ENCODE measurements around the gene NFIX. TPM values are rescaled to one million over a fixed set of nuclear protein-coding genes. Genes with fewer than 3 reads are reported as not detected.

The NFIX gene
- total and polyA plus RNA-seq, 9 of the 15 experiments (the other 6 are each of a cell fraction or from before 2014, with no cell fraction given), result 0.28 to 26.8 (median 5.4) TPM

DNA sequence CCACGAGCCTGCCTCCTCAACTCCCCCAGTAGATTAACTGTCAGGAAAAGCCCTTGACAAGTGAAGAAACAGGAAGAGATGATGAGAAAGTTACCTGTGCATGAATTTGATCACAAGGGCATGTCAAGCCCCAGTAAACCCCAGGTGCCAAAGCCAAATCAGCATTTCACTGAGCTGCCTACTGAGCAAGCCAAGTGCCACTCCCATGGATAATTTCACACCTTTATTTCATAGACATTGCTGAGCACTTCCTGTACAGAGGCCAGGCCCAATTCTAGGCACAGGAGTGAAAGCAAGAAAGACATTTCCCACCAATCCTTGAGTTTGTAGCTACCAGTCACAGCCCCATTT lies 40.7 kb upstream of the NFIX start:
- TF ChIP-seq, protein P1, sequence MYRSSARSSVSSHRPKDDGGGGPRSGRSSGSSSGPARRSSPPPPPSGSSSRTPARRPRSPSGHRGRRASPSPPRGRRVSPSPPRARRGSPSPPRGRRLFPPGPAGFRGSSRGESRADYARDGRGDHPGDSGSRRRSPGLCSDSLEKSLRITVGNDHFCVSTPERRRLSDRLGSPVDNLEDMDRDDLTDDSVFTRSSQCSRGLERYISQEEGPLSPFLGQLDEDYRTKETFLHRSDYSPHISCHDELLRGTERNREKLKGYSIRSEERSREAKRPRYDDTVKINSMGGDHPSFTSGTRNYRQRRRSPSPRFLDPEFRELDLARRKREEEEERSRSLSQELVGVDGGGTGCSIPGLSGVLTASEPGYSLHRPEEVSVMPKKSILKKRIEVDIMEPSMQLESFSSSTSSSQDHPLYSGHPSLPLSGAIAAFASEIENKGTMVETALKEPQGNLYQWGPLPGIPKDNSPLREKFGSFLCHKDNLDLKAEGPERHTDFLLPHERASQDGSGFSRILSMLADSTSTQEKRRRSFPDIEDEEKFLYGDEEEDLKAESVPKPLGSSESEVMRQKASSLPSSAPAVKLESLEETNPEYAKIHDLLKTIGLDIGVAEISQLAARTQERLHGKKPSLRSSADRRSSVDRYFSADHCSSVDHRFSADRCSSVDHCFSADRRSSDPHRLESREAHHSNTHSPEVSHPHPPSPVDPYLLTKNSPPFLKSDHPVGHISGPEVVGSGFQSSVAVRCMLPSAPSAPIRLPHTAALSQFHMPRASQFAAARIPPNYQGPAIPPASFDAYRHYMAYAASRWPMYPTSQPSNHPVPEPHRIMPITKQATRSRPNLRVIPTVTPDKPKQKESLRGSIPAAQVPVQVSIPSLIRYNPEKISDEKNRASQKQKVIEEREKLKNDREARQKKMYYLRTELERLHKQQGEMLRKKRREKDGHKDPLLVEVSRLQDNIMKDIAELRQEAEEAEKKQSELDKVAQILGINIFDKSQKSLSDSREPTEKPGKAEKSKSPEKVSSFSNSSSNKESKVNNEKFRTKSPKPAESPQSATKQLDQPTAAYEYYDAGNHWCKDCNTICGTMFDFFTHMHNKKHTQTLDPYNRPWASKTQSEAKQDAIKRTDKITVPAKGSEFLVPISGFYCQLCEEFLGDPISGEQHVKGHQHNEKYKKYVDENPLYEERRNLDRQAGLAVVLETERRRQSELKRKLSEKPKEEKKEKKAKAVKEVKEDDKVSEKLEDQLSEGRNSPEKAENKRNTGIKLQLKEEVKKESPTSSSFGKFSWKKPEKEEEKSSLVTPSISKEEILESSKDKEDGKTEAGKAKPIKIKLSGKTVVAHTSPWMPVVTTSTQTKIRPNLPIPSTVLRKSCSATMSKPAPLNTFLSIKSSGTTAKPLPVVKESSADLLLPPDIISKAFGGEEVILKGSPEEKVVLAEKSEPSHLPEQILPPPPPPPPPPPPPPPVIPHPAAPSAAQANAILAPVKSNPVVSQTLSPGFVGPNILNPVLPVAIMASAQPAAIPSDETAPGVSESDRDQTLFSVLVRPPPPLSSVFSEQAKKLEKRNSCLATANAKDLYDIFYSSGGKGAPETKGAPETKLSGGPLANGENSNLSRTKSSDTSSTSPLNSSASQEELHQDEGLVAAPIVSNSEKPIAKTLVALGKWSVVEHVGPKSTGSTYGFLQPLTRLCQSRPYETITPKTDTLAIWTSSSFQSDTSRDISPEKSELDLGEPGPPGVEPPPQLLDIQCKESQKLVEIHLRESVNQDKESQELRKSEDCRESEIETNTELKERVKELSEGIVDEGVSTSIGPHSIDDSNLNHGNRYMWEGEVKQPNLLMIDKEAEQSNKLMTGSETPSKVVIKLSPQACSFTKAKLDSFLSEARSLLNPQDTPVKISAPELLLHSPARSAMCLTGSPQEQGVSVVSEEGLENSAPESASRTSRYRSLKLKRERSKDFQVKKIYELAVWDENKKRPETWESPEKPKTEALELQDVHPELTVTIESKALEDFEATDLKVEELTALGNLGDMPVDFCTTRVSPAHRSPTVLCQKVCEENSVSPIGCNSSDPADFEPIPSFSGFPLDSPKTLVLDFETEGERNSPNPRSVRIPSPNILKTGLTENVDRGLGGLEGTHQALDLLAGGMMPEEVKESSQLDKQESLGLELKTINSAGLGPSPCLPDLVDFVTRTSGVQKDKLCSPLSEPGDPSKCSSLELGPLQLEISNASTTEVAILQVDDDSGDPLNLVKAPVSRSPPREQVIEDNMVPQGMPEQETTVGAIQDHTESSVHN (IDR thresholded peaks at IDR 0.05; ENCODE audit: borderline replicate concordance in 1 of 2, low read depth in 1 of 2), result no peak
- no peak for TF ChIP-seq PTRF (tag; IDR thresholded peaks at IDR 0.05)
- H3K27me3 ChIP-seq (ENCODE audit: control insufficient read depth in 2 of 2, insufficient read depth in 2 of 2, low read length in 2 of 2), result no peaks in the 10 kb centered on the region
- peak overlapping the region in 1 of 2 experiments; percentile 56; a peak in 2 of 4 replicates for H3K9ac ChIP-seq (ENCODE audit: insufficient read depth in 1 of 2, low read depth in 2 of 2, low read length in 2 of 2)
- no peaks in the 10 kb centered on the region for H3K9me3 ChIP-seq (replicated peaks; ENCODE audit: control insufficient read depth, insufficient read depth, low read depth, low read length)
- H3K4me3 ChIP-seq, result no peak overlapping the region
- no peaks in the 10 kb centered on the region; the same call in 1 of the 2 replicates for H4K20me1 ChIP-seq (replicated peaks; ENCODE audit: control insufficient read depth, insufficient read depth, low read length)
- no peak for DNase-seq (ENCODE audit: extremely low read depth in 1 of 4, low spot score in 3 of 4)
- intact Hi-C loops (cut with micrococcal nuclease) (no loop called here), in situ Hi-C loops (cut with MboI) (no loop called here)
- H3K79me2 ChIP-seq (ENCODE audit: control insufficient read depth, insufficient read depth, low read length), result peaks cover 52% of the 10 kb centered on the region
- H3K27ac ChIP-seq (ENCODE audit: extremely low read depth, low read depth, low read length), result peak overlapping the region; percentile 4; the same call in 1 of the 3 replicates
- H2AFZ ChIP-seq (ENCODE audit: low read depth, low read length), result no peak overlapping the region
- WGBS (ENCODE audit: insufficient coverage, low coverage, missing lambda C conversion rate), result 23% methylated on average over 1 of the region's 1 CpG
- no peak for FAIRE-seq
- H3K36me3 ChIP-seq (ENCODE audit: control insufficient read depth, insufficient read depth, low read length), result peaks cover 59% of the 10 kb centered on the region; the same call in 2 of the 3 replicates
- no peak overlapping the region for H3K4me2 ChIP-seq (ENCODE audit: insufficient read depth, low read length)
- no TSS peak for BruUV-seq (replicated peaks)
- peaks cover 0 to 39% of the 10 kb centered on the region in 2 experiments; a peak in 3 of 5 replicates for H3K4me1 ChIP-seq (replicated peaks in 1 of 2; ENCODE audit: control insufficient read depth in 2 of 2, insufficient read depth in 2 of 2, low read length in 2 of 2)
- ATAC-seq, result no peak
- POLR2A ChIA-PET, result interaction anchor here (0.7 to 3.7 kb wide), 10 partner anchors 8 to 209 kb away, joined by 3 to 18 read pairs (median 6); partner anchors contain the start of genes DAND5, GCDH, KLF1 and RAD23A
- no peaks in the 10 kb centered on the region for H3K9me1 ChIP-seq (ENCODE audit: control insufficient read depth, insufficient read depth, low read length)
- CTCF ChIA-PET (ENCODE audit: low intra/inter-chr PET ratio), result no interaction called here
